Heart right ventricle (tissue), 16 donors: ENCODE data around the gene C1QTNF6. TPM values are rescaled to one million over a fixed set of nuclear protein-coding genes. Genes with fewer than 3 reads are reported as not detected.

ENCODE experiments used
- ATAC-seq, 8 donors: fragments of 200-7000 bp; cut with Tn5 transposase; one replicate each; pipeline ENCODE4 v1.9.1; 2020; ENCODE audit warnings: mild to moderate bottlenecking in 8 of 8, moderate library complexity in 8 of 8, moderate number of reproducible peaks in 1 of 8
- DNase-seq, 2 donors: peaks; one replicate each; pipeline ENCODE4 v3.0.0-alpha.2; 2020
- H3K27ac ChIP-seq, 10 donors: fragments of 200-600 bp; sonication (generic) in 2 of 10; one replicate each; pipeline versions ENCODE4 v1.5.0 to v1.8.0; 2020 to 2022; ENCODE audit warnings: mild to moderate bottlenecking in 3 of 10
- H3K27me3 ChIP-seq, 7 donors: fragments of 200-600 bp; one replicate each; pipeline ENCODE4 v1.8.0; 2021 to 2022; ENCODE audit warnings: mild to moderate bottlenecking in 2 of 7
- H3K36me3 ChIP-seq, 9 donors: fragments of 200-600 bp; sonication (generic) in 1 of 9; one replicate each; pipeline versions ENCODE4 v1.5.0 to v1.8.0; 2020 to 2022; ENCODE audit warnings: mild to moderate bottlenecking in 2 of 9
- H3K4me1 ChIP-seq, 9 donors: fragments of 200-600 bp; sonication (generic) in 1 of 9; one replicate each; pipeline versions ENCODE4 v1.5.0 to v1.8.0; 2020 to 2022; ENCODE audit warnings: mild to moderate bottlenecking in 4 of 9
- H3K4me3 ChIP-seq, 10 donors: fragments of 200-600 bp; sonication (generic) in 2 of 10; one replicate each; pipeline versions ENCODE4 v1.5.0 to v1.8.0; 2020 to 2022; ENCODE audit warnings: mild to moderate bottlenecking in 7 of 10, moderate library complexity in 2 of 10
- H3K9me3 ChIP-seq, 11 donors: fragments of 200-600 bp in 10 of 11; sonication (generic) in 2 of 11; one replicate each; pipeline versions ENCODE4 v1.5.0 to v1.8.0; 2013 to 2022; ENCODE audit warnings: mild to moderate bottlenecking in 2 of 11, control low read depth in 1 of 11, moderate library complexity in 1 of 11
- CTCF ChIP-seq, 9 donors: fragments of 200-600 bp; sonication (generic) in 2 of 9; IDR thresholded peaks; one replicate each; pipeline versions ENCODE4 v1.5.0 to v1.8.0; 2021 to 2022; ENCODE audit warnings: antibody characterized with exemption in 9 of 9, mild to moderate bottlenecking in 5 of 9, moderate library complexity in 1 of 9
- WGBS, 2 donors: extraction: QIAGEN DNeasy Blood & Tissue Kit; methylation state at CpG; one replicate each; pipeline ENCODE4 v1.1.7; 2013; ENCODE audit warnings: inconsistent platforms in 1 of 2; 5-methylcytosine and 5-hydroxymethylcytosine counted together
- intact Hi-C, 10 donors: fragments of 100-400 bp; cut with DNase I; formaldehyde crosslinking; loops; one replicate each; pipeline versions ENCODE4 v1.11.1 to v1.14.2; 2022
- polyA plus RNA-seq, 2 donors: library from polyadenylated mRNA; stranded (reverse); fragments of 200-250 nt; gene quantifications; one replicate each; pipeline ENCODE4 v1.2.3, GENCODE V29; 2013
- total RNA-seq, 10 donors: library from RNA; stranded (reverse); fragmentation: NEBNext Ultra II Directional in 3 of 10; extraction: Animal tissue kit (Norgen Biotek cat#: 25700) in 3 of 10; gene quantifications; one replicate each; pipeline versions ENCODE4 v1.2.1 to v1.2.4, GENCODE V29; 2021 to 2023
- donor health status: Arrhythmogenic right ventricular cardiomyopathy.
- donor health status: ischemic (EF 13 %, LVEDD 7.1; RV severe dilation, severe dysfunction).
- donor health status: healthy with polysubstance abuse.
- donor health status: DM: no; HTN: yes; CAD: no.
- donor health status: DM: no; HTN: no; CAD: no.
- donor health status: ischemic (EF 25% LVEDD 6.9; RV normal size, moderate dysfunction).
- donor health status: ischemic (EF 25% LVEDD 5.7; RV mildly dilated, moderate dysfunction).
- donor health status: healthy.
- donor health status: DM: yes; HTN: yes; CAD: no.
- donor health status: Ischemic cardiomyopathy.
- donor health status: ischemic (EF 35%, LVEDD 5.7; RV mildly dilated, moderate dysfunction).
- donor health status: nonischemic (EF 11% LVEDD 7.7; RV severe dilation, severe dysfunction).
- donor health status: DM: yes; HTN: yes; CAD: no.
- donor health status: PGD.
- donor health status: ischemic (EF 29% LVEDD 5.4; RV normal size, mild dysfunction).
- donor health status: nonischemic (EF 23%, LVEDD 6.1; RV moderate dilation, normal function).

C1QTNF6 gene
- total and polyA plus RNA-seq, 12 donors: 0.51 to 6.4 (median 1.5) TPM

GRCh38 chr22:37188901-37189466, 937 bp upstream of the C1QTNF6 start:
- 48 to 65% methylated on average over 2 of the region's 2 CpGs for WGBS, 2 donors
- Histone ChIP-seq H3K4me1 (peaks cover 18 to 68% (median 52%) of the 10 kb centered on the region in 9 donors), H3K4me3 (peak overlapping the region in 7 of 10 donors; percentile 31 to 55 (median 49)), H3K27ac (peak overlapping the region in 9 of 10 donors; percentile 79 to 92 (median 86)), H3K36me3 (peaks cover 0 to 6% (median 0%) of the 10 kb centered on the region in 9 donors), H3K9me3 (no peaks in the 10 kb centered on the region), H3K27me3 (no peaks in the 10 kb centered on the region)
- DNase-seq: no peak
- TF ChIP-seq CTCF (IDR thresholded peaks at IDR 0.05): no peak
- intact Hi-C loops: no loop called here
- ATAC-seq: peak in 4 of 8 donors; percentile 2 to 41 (median 16)

- WGBS, 2 donors: 15 to 16% methylated on average over 5 of the region's 5 CpGs
- ATAC-seq (peak; percentile 40 to 60 (median 52)), DNase-seq (no peak)
- intact Hi-C loops: no loop called here
- peaks cover 0 to 9% (median 0%) of the 10 kb centered on the region in 9 donors for H3K36me3 ChIP-seq
- no peak for TF ChIP-seq CTCF (IDR thresholded peaks at IDR 0.05)
- no peaks in the 10 kb centered on the region for H3K27me3 ChIP-seq
- no peaks in the 10 kb centered on the region for H3K9me3 ChIP-seq
- peak overlapping the region in 9 of 10 donors; percentile 25 to 55 (median 48) for H3K4me3 ChIP-seq
- H3K27ac ChIP-seq: peak overlapping the region; percentile 79 to 92 (median 86)
- H3K4me1 ChIP-seq: peaks cover 18 to 64% (median 39%) of the 10 kb centered on the region in 9 donors
Measured at GRCh38 chr22:37187552-37187890, 526 bp downstream of the C1QTNF6 start.

- H3K4me1 ChIP-seq: peaks cover 18 to 64% (median 39%) of the 10 kb centered on the region in 9 donors
- peak overlapping the region in 9 of 10 donors; percentile 25 to 55 (median 48) for H3K4me3 ChIP-seq
- H3K36me3 ChIP-seq: peaks cover 0 to 9% (median 0%) of the 10 kb centered on the region in 9 donors
- intact Hi-C loops: no loop called here
- H3K9me3 ChIP-seq: no peaks in the 10 kb centered on the region
- ATAC-seq: peak in 4 of 8 donors; percentile 2 to 34 (median 22)
- DNase-seq: no peak
- H3K27ac ChIP-seq: peak overlapping the region; percentile 79 to 92 (median 86)
- no peaks in the 10 kb centered on the region for H3K27me3 ChIP-seq
- WGBS, 2 donors: 50 to 62% methylated on average over 4 of the region's 4 CpGs
- no peak for TF ChIP-seq CTCF (IDR thresholded peaks at IDR 0.05)
Measured at GRCh38 chr22:37186997-37187522, 987 bp downstream of the C1QTNF6 start.

- peaks cover 18 to 64% (median 39%) of the 10 kb centered on the region in 9 donors for H3K4me1 ChIP-seq
- no peak for TF ChIP-seq CTCF (IDR thresholded peaks at IDR 0.05)
- intact Hi-C loops: no loop called here
- no peak for DNase-seq
- peak overlapping the region in 5 of 10 donors; percentile 48 to 55 (median 54) for H3K4me3 ChIP-seq
- peak overlapping the region in 9 of 10 donors; percentile 79 to 92 (median 86) for H3K27ac ChIP-seq
- WGBS, 2 donors: 55 to 67% methylated on average over 9 of the region's 9 CpGs
- H3K27me3 ChIP-seq: no peaks in the 10 kb centered on the region
- no peaks in the 10 kb centered on the region for H3K9me3 ChIP-seq
- peak in 4 of 8 donors; percentile 9 to 52 (median 40) for ATAC-seq
- H3K36me3 ChIP-seq: peaks cover 0 to 11% (median 0%) of the 10 kb centered on the region in 9 donors
Measured at GRCh38 chr22:37186228-37186996, 1.6 kb downstream of the C1QTNF6 start.
